Cortex of kidney (tissue), 1 donor: Measurements from ENCODE around the gene SYT13.

Source experiments
- DNase-seq: peaks from one replicate; lab custom pipeline; 2025; lab: John Stamatoyannopoulos, UW

Gene SYT13

DNA sequence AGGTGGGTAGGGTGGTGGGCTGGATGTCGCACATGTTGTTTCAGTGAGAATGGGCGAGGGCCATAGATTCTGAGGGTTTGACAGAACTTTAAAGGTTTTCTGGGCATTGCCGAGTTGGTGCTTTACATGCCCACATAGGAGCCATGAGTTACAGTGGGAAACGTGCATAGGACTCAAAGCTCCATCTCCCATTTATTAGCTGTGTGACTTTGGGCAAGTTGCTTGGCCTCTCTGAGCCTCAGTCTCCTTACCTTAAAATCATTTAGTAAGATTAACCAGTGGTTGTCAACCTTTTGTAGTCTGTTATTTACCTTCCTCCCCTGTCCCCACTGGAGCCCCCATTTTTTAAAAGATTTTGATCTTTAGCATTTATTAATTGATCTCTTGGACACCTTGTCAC, 67.4 kb downstream of the SYT13 start:
- no peak for DNase-seq

DNA sequence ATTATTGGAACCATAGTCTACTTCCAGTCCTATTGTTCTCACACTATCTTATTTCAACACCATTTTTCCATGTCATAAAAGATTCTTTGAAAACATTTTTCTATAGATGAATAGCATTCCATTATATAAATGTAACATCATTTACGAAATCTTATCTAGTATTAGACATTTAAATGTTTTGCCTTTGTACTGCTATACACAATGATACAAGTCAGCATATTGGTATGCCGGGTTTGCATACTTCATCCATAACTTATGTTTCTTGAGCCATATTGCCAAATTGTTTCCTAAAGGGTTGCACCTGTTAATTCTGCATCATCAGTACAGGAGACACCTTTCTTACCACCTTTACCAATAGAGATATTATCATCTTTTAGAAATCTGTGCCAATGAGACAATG, 68.2 kb downstream of the SYT13 start:
- DNase-seq: no peak

DNA sequence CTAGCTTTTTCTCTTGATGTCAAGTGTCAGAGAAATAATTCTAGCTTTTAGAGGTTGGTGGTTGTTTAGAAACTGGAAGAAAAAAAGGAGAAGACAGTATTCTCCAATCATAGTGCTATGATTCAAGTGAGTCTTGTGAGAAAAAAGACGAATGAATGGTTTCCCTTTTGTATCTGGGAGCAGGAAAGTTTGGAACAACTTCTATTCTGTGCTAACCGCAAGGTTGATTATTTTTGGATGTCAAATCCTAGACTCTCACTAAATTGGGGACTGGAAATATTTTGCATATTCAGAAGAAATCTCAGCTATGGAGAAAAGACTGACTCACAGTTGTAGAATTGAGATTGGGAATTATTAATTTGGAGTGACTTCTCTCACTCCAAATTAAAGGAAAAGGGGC, 69.2 kb downstream of the SYT13 start:
- DNase-seq: no peak

DNA sequence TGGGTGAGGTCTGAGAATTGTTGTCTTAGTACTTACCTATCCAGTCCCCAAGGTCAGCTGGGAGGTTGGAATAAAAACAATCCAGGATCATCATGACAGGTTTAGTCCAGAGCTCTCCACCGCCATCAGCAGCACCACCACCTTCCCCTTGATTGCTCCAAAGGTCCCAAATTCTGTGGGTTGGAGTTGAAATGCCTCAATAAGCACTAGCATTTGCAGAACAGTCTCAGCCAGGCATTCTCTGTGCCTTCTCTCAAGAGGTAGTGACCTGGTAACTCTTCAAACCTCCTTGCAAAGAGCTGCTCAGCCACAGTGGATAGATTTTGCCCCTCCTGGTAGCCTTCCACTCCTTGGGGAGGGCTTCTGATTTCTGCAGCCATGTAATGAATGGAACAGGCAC, 70.1 kb downstream of the SYT13 start:
- DNase-seq: no peak

DNA sequence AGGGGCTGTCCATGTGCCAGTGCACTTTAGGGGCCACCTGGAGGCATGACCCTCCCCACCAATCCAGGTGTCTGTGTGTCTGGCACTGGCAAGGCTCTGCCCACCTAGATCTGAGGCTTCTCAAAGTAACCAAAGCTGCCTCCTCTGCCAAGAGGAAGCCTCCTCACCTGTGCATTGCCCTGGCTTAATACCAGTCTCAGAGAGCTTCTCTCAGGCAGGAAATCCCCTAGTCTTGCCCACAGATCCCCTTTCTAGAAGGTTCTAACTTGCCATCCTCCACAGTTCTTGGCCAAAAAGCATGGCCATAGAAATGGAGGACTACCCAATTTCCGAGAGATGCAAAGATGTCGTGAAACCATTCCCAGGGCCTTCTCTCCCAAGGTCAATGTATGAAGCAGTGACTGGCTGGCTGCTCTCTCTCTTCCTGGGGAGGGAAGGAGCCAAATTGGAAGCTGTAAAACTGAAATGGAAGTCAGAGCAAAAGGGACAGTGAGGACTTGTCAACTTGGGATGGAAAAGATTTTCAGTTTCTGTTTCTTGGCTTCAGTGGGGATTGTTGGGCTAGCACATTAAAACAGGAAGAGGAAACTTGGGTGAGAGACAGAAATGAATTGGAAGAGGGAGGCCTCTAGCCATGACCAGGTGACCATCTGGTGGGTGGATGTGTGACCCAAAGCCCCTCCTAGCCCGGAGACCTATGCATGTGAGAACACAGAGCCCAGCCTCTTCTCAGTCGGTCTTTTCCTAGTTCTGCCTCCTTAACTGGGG, 70.9 kb downstream of the SYT13 start:
- DNase-seq: no peak

DNA sequence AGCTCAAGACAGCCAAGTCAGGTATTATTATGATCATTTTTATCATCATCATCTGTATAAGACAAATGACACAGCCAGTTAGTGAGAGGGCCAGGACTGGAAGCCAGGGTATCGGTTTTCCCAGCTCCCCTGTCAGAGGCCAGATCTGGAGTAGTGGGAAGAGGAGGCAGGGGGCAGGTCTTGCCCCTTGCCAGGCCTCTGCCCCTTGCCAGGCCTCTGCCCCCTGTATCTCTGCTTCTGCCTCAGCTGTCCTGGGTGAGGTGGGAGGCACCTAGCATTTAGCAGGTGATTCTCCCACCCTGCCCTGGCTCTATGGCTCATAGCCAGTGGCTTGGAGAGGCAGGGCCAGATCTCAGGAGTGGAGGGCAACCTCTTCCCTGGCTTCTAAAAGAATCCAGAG, 72.4 kb downstream of the SYT13 start:
- DNase-seq: no peak

DNA sequence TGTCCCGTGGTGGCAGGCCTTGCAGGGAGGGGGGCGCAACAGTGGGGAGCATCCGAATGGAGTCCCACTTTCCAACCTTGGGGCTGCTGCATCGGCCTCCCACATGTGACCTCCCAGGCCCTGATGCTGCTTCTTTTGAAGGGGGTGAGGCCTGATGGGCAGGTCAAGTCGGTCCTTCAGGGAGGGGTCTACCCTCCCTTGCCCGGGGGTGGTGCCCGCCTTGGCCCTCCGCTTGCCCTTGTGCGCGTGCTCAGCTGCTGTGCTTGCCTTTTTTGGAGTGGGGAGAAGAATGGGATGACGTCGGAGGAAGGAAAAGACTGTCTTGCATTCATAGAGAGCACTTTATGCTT, 72.8 kb downstream of the SYT13 start:
- no peak for DNase-seq

DNA sequence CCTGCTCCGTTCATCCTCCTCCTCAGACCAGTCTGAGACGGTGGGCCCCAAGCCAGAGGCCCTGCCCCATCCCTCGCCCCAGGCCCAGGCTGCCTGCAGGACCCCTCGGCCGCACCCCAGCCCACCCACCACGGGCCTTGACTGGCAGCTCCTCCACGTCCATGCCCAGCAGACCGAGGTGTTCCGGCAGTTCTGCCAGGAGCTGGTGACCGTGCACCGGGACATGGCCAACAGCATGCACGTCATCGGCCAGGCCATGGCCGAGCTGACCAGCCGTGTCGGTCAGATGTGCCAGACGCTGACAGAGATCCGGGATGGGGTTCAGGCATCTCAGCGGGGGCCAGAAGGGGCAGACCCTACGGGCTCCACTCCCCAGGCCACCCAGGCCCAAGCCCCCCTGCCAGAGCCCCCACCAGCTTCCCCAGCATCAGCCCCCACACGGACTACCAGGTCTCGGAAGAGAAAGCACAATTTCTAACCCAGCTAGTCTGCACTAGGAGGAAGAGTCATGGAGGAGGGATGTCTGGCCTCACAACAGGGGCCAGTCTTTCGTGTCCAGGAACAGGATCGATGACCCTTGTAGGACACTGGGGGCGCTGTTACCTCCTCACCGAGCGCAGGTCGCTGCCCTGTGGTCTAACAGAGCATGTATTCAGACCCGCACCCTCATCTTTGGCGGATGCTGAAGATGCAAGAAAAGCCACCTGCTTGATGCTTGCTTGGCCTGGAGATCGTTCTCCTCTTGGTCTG, 73.4 kb downstream of the SYT13 start:
- no peak for DNase-seq

DNA sequence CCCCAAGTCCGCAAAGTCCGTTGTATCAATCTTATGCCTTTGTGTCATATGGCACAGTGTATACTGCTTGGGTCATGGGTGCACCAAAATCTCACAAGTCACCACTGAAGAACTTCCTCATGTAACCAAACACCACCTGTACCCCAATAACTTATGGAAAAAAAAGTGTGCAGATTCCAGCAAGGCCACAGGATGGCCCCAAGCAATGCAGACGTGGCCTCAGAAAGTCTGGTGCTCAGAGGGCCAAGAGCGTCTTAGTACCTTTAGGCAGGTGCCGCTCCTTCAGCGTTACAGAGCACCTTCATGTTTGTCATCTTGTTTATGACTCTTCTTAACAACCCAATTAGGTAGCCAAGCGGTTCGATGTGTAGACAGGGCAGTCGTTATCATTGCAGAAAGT, 74.4 kb downstream of the SYT13 start:
- no peak for DNase-seq

DNA sequence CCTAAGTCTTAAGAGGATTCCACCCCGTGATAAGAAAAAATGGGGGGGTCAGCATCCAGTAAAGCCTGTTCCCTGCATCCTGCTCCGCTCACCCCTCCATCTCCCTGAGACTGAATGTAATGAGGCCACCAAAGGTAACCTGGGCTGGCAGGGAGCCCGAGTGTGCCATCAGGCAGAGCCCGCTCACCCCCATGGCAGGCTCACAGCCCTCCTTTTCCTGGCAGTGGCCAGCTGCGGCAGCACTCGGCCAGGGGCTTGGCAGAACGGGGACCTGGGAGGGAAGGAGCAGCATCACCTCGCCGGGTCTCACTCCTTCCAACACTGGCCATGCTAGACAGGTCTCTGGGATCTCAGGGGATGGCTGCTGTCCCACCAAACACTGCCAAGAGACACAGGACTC, 75.3 kb downstream of the SYT13 start:
- DNase-seq: no peak

DNA sequence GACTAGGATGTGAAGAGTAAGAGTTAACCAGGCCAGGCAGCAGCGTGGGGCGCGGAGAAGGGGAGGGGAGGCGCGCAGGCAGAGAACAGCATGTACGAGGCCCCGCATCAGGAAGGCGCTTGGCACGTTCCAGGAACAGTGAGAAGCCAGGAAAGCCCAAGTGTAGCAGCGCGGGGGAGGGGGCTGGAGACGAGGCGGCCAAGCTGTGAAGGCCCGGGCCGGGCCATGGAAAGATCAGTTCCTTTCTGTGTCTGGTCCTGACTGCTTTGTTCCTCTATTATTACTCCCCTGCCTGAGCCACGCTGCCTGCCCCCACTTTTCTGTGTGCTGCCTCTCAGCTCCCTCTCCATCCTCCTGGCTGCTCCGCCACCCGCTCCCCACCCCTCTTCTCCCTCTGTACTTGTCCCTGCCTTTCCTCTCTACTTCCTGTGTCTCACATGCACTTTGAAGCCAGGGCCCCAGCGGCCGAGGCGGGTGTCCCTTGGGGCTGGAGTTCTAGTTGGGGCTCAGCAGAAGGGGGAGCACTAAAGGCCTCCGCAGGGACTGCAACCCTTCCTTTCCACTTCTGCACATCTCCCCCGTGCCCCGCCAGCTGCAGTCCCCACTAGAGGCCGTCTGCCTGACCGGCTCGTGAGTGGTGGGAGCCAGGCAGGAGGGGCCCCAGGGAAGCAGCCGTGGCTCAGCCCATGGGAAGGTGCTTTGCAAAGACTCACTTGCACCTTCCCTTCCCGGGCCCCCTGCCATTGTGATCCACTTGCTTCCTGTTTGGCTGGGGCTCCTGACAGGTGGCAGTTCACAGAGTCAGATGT, 76.0 kb downstream of the SYT13 start:
- no peak for DNase-seq

DNA sequence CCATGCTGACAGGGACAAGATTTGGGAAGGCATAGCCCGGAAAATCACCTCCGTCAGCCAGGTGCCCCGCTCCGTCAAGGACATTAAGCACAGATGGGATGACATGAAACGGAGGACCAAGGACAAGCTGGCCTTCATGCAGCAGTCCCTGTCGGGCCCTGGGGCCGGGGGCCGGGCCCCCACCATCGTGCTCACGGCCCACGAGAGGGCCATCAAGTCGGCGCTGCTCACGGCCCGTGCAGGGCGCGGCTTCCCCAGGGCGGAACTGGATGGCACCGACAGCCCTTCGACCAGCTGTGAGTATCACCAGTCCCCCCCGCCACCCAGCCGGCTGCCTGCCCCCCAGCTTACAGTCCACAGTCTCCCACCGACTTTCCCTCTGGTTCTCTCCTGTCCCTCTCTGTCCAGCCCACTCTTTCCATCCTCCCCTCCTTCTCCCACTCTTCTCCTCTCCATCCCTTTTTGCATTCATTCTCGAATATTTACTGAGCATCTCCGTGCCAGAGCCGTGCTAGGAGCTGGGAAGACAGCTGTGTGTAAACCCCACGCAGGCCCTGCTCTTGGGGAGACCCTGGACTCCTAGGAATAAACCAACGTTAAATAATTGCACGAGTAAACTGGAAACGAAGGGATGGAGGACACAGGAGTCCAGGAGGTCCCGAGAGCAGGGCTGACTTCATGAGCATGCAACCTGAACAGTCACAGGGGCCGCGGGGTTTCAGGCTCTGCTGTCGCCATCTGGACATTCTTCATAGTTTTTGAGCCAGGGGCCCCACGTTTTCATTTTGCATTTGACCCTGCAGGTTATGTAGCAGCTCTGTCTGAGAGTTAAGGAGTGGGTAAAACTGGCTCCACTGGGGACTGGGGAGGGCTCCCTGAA, 76.9 kb downstream of the SYT13 start:
- no peak for DNase-seq

DNA sequence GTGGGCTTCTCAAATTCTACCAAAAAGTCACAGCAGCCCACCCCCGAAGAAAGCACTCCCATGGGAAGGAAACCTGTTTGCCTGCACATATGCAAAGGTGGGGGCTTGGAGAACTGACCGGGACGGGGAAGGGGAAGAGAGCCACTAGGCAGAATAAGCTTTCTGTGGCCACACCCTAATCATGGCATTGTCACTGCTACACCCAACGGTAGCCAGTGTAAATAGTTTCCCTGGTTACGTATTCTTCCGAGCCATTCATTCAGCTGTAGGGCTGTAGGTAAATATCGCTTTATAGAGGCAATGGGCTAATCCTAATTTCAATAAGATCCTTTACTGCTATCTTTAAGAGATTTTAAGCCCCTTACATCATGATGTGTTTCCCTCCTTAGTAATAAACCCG, 78.0 kb downstream of the SYT13 start:
- no peak for DNase-seq

DNA sequence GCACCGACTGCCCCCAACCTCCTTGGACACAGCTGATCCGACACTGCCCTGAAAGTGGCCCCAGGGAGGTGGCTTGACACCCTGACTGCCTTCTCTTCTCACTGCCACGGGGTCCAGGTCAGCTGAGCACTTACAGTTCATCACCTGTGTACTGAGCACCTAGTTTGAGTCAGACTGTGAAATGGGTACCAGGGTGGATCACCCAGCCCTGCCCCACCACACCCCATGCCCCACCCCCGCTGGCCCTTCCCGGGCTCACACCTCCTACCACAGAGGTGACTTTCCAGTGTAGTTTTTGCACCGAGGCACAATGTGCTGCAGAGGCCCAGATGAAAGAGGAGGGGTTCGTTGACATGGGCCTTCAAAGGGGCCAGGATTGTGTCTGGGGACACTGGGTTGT, 80.2 kb downstream of the SYT13 start:
- no peak for DNase-seq

DNA sequence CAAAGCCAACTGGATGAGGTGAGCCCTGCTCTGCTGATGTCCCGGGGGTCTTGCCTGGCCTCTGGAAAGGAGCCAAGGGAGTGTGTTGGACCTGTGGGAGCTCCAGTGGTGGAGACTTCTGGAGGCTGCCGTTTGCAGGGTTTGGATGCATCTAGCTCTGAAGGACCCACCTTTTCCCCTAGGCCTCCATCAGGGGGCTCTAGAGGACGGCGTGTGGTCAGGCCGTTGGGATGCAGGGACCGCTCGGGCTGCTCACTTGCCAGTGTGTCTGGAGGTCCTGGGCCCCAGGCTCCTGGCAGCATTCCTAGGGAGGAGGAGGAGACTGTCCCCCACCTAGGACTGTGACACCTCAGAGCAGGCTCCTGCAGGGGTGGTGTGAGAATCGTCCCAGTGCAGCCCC, 81.4 kb downstream of the SYT13 start:
- DNase-seq: no peak

DNA sequence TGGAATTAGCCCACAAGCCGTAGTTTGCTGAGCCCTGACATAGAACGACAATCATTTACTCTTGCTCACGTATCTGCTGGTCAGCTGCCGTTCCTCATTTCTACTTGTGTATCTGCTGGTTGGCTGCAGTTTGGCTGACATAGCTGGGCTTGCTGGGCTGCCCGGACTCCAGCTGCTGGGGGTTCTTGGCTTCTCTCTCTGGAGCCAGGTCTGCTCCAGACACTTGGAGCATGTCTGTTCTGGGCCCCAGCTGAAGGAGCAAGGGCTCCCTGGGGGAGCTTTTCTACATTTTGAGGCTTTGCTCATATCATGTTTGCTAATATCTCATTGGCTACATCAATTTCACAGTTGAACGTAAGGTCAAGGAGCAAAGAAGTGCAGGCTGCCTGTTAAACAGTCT, 92.4 kb downstream of the SYT13 start:
- DNase-seq: no peak
